Measurements from ENCODE around the gene TTC38. TPM values are rescaled to one million over a fixed set of nuclear protein-coding genes. Genes with fewer than 3 reads are reported as not detected.

TTC38 gene
- total RNA-seq (23.0 TPM), polyA plus RNA-seq (ENCODE audit: insufficient read depth in 1 of 8, insufficient read length in 8 of 8, low replicate concordance in 1 of 8) (10 to 100 TPM; 15.6 to 29.1 (median 19.2) TPM)
- long read RNA-seq, donor 1, partial matches to known transcripts, result 10 of 12 reads
- long read RNA-seq, donor 1, other reads (novel, unspliced or antisense), result 0 of 12 reads
- long read RNA-seq, donor 2, result 0 reads
- long read RNA-seq, donor 3, partial matches to known transcripts, result 0 of 4 reads
- long read RNA-seq, donor 3, other reads (novel, unspliced or antisense), result 0 of 4 reads
- long read RNA-seq, donor 4, partial matches to known transcripts, result 0 of 1 reads
- long read RNA-seq, donor 4, other reads (novel, unspliced or antisense), result 0 of 1 reads
- long read RNA-seq, donor 5, partial matches to known transcripts, result 0 of 3 reads
- long read RNA-seq, donor 5, other reads (novel, unspliced or antisense), result 0 of 3 reads
- long read RNA-seq, donor 6, partial matches to known transcripts, result 0 of 3 reads
- long read RNA-seq, donor 6, other reads (novel, unspliced or antisense), result 0 of 3 reads
- long read RNA-seq, donor 7, result 0 reads
- long read RNA-seq, donor 8, partial matches to known transcripts, result 7 of 7 reads
- long read RNA-seq, donor 8, other reads (novel, unspliced or antisense), result 0 of 7 reads
- long read RNA-seq, donor 9, partial matches to known transcripts, result 5 of 6 reads
- long read RNA-seq, donor 9, other reads (novel, unspliced or antisense), result 0 of 6 reads
- long read RNA-seq, donor 10, partial matches to known transcripts, result 9 of 10 reads
- long read RNA-seq, donor 10, other reads (novel, unspliced or antisense), result 0 of 10 reads
- long read RNA-seq, donor 11, partial matches to known transcripts, result 0 of 2 reads
- long read RNA-seq, donor 11, other reads (novel, unspliced or antisense), result 0 of 2 reads

GRCh38 chr22:46267431-46268279 is at the start of gene TTC38:
TTC38 (plus strand) TSS chr22:46268008; CDS start chr22:46268040, 32 bp downstream.
- Histone ChIP-seq H3K4me1 (ENCODE audit: control insufficient read depth, insufficient read depth, low read length) (peaks cover 20% of the 10 kb centered on the region), H3K36me3 (ENCODE audit: control insufficient read depth, insufficient read depth, low read length) (peaks cover 11% of the 10 kb centered on the region), H3K27me3 (ENCODE audit: control insufficient read depth, insufficient read depth, low read length) (peaks cover 9% of the 10 kb centered on the region), H3K4me3 (ENCODE audit: low read length) (peak within 1 kb of the TSS; percentile 60), H3K27ac (ENCODE audit: low read length) (peak within 1 kb of the TSS; percentile 48), H3K9me3 (replicated peaks; ENCODE audit: control insufficient read depth, low read depth, low read length) (no peaks in the 10 kb centered on the region)
- under 1% methylated on average over 74 of the region's 74 CpGs for WGBS (ENCODE audit: insufficient coverage)
- DNase-seq, result peak; percentile 95

GRCh38 chr22:46219636-46220035 is 48.2 kb upstream of the TTC38 start:
- Histone ChIP-seq H3K36me3 (ENCODE audit: control insufficient read depth, insufficient read depth, low read length) (peaks cover 61% of the 10 kb centered on the region), H3K9me3 (replicated peaks; ENCODE audit: control insufficient read depth, low read depth, low read length) (no peaks in the 10 kb centered on the region), H3K4me3 (ENCODE audit: low read length) (no peak overlapping the region), H3K4me1 (ENCODE audit: control insufficient read depth, insufficient read depth, low read length) (no peaks in the 10 kb centered on the region), H3K27me3 (ENCODE audit: control insufficient read depth, insufficient read depth, low read length) (no peaks in the 10 kb centered on the region), H3K27ac (ENCODE audit: low read length) (no peak overlapping the region)
- 71% methylated on average over 5 of the region's 10 CpGs for WGBS (ENCODE audit: insufficient coverage)
- DNase-seq, result no peak

- no peak overlapping the region for H3K27ac ChIP-seq (ENCODE audit: low read length)
- H3K4me1 ChIP-seq (ENCODE audit: control insufficient read depth, insufficient read depth, low read length), result no peaks in the 10 kb centered on the region
- peaks cover 56% of the 10 kb centered on the region for H3K36me3 ChIP-seq (ENCODE audit: control insufficient read depth, insufficient read depth, low read length)
- DNase-seq, result no peak
- WGBS (ENCODE audit: insufficient coverage), result no CpG with 5 or more reads among the region's 5 CpGs
- no peak overlapping the region for H3K4me3 ChIP-seq (ENCODE audit: low read length)
- no peaks in the 10 kb centered on the region for H3K9me3 ChIP-seq (replicated peaks; ENCODE audit: control insufficient read depth, low read depth, low read length)
- H3K27me3 ChIP-seq (ENCODE audit: control insufficient read depth, insufficient read depth, low read length), result no peaks in the 10 kb centered on the region
These were observed 46.9 kb upstream of the TTC38 start for GRCh38 chr22:46220921-46221320.

- no peak overlapping the region for H3K27ac ChIP-seq (ENCODE audit: low read length)
- peaks cover 39% of the 10 kb centered on the region for H3K36me3 ChIP-seq (ENCODE audit: control insufficient read depth, insufficient read depth, low read length)
- DNase-seq, result no peak
- no peaks in the 10 kb centered on the region for H3K4me1 ChIP-seq (ENCODE audit: control insufficient read depth, insufficient read depth, low read length)
- no peaks in the 10 kb centered on the region for H3K27me3 ChIP-seq (ENCODE audit: control insufficient read depth, insufficient read depth, low read length)
- H3K9me3 ChIP-seq (replicated peaks; ENCODE audit: control insufficient read depth, low read depth, low read length), result no peaks in the 10 kb centered on the region
- no peak overlapping the region for H3K4me3 ChIP-seq (ENCODE audit: low read length)
- WGBS (ENCODE audit: insufficient coverage), result 76% methylated on average over 20 of the region's 23 CpGs
These were observed 43.5 kb upstream of the TTC38 start for GRCh38 chr22:46224044-46224897.

GRCh38 chr22:46224898-46225290 is 42.9 kb upstream of the TTC38 start:
- DNase-seq, result no peak
- Histone ChIP-seq H3K36me3 (ENCODE audit: control insufficient read depth, insufficient read depth, low read length) (peaks cover 32% of the 10 kb centered on the region), H3K4me3 (ENCODE audit: low read length) (no peak overlapping the region), H3K4me1 (ENCODE audit: control insufficient read depth, insufficient read depth, low read length) (no peaks in the 10 kb centered on the region), H3K27me3 (ENCODE audit: control insufficient read depth, insufficient read depth, low read length) (no peaks in the 10 kb centered on the region), H3K27ac (ENCODE audit: low read length) (no peak overlapping the region), H3K9me3 (replicated peaks; ENCODE audit: control insufficient read depth, low read depth, low read length) (no peaks in the 10 kb centered on the region)
- WGBS (ENCODE audit: insufficient coverage), result 60% methylated on average over 9 of the region's 10 CpGs

GRCh38 chr22:46225631-46226030 is 42.2 kb upstream of the TTC38 start:
- 95% methylated on average over 7 of the region's 7 CpGs for WGBS (ENCODE audit: insufficient coverage)
- Histone ChIP-seq H3K4me1 (ENCODE audit: control insufficient read depth, insufficient read depth, low read length) (no peaks in the 10 kb centered on the region), H3K4me3 (ENCODE audit: low read length) (no peak overlapping the region), H3K27me3 (ENCODE audit: control insufficient read depth, insufficient read depth, low read length) (no peaks in the 10 kb centered on the region), H3K27ac (ENCODE audit: low read length) (no peak overlapping the region), H3K9me3 (replicated peaks; ENCODE audit: control insufficient read depth, low read depth, low read length) (no peaks in the 10 kb centered on the region), H3K36me3 (ENCODE audit: control insufficient read depth, insufficient read depth, low read length) (peaks cover 28% of the 10 kb centered on the region)
- DNase-seq, result no peak

GRCh38 chr22:46226577-46226976 is 41.2 kb upstream of the TTC38 start:
- Histone ChIP-seq H3K9me3 (replicated peaks; ENCODE audit: control insufficient read depth, low read depth, low read length) (no peaks in the 10 kb centered on the region), H3K4me3 (ENCODE audit: low read length) (no peak overlapping the region), H3K27ac (ENCODE audit: low read length) (no peak overlapping the region), H3K4me1 (ENCODE audit: control insufficient read depth, insufficient read depth, low read length) (no peaks in the 10 kb centered on the region), H3K36me3 (ENCODE audit: control insufficient read depth, insufficient read depth, low read length) (peaks cover 24% of the 10 kb centered on the region), H3K27me3 (ENCODE audit: control insufficient read depth, insufficient read depth, low read length) (no peaks in the 10 kb centered on the region)
- DNase-seq, result no peak
- 100% methylated on average over 5 of the region's 7 CpGs for WGBS (ENCODE audit: insufficient coverage)

- Histone ChIP-seq H3K27me3 (ENCODE audit: control insufficient read depth, insufficient read depth, low read length) (no peaks in the 10 kb centered on the region), H3K4me3 (ENCODE audit: low read length) (no peak overlapping the region), H3K36me3 (ENCODE audit: control insufficient read depth, insufficient read depth, low read length) (peaks cover 17% of the 10 kb centered on the region), H3K27ac (ENCODE audit: low read length) (no peak overlapping the region), H3K4me1 (ENCODE audit: control insufficient read depth, insufficient read depth, low read length) (peaks cover 3% of the 10 kb centered on the region), H3K9me3 (replicated peaks; ENCODE audit: control insufficient read depth, low read depth, low read length) (no peaks in the 10 kb centered on the region)
- DNase-seq, result no peak
- 98% methylated on average over 7 of the region's 8 CpGs for WGBS (ENCODE audit: insufficient coverage)
These were observed 38.1 kb upstream of the TTC38 start for GRCh38 chr22:46229701-46230100.

- Histone ChIP-seq H3K4me3 (ENCODE audit: low read length) (no peak overlapping the region), H3K9me3 (replicated peaks; ENCODE audit: control insufficient read depth, low read depth, low read length) (no peaks in the 10 kb centered on the region)
- WGBS (ENCODE audit: insufficient coverage), result 86% methylated on average over 8 of the region's 13 CpGs
These were observed 37.4 kb upstream of the TTC38 start for GRCh38 chr22:46230262-46230901.

More at GRCh38 chr22:46230262-46230901, 37.4 kb upstream of the TTC38 start:
- Histone ChIP-seq H3K27ac (ENCODE audit: low read length) (no peak overlapping the region), H3K4me1 (ENCODE audit: control insufficient read depth, insufficient read depth, low read length) (peaks cover 3% of the 10 kb centered on the region), H3K27me3 (ENCODE audit: control insufficient read depth, insufficient read depth, low read length) (no peaks in the 10 kb centered on the region), H3K36me3 (ENCODE audit: control insufficient read depth, insufficient read depth, low read length) (peaks cover 21% of the 10 kb centered on the region)
- no peak for DNase-seq

Data from muscle of leg (tissue), 16 donors.